Measurements from ENCODE around the gene TRNAU1AP. TPM values are rescaled to one million over a fixed set of nuclear protein-coding genes. Genes with fewer than 3 reads are reported as not detected.

The TRNAU1AP gene
- total and polyA plus RNA-seq, 2 of the 13 experiments (the other 11 are each of a cell fraction or from before 2014, with no cell fraction given) = 29.0 to 42.9 TPM

DNA sequence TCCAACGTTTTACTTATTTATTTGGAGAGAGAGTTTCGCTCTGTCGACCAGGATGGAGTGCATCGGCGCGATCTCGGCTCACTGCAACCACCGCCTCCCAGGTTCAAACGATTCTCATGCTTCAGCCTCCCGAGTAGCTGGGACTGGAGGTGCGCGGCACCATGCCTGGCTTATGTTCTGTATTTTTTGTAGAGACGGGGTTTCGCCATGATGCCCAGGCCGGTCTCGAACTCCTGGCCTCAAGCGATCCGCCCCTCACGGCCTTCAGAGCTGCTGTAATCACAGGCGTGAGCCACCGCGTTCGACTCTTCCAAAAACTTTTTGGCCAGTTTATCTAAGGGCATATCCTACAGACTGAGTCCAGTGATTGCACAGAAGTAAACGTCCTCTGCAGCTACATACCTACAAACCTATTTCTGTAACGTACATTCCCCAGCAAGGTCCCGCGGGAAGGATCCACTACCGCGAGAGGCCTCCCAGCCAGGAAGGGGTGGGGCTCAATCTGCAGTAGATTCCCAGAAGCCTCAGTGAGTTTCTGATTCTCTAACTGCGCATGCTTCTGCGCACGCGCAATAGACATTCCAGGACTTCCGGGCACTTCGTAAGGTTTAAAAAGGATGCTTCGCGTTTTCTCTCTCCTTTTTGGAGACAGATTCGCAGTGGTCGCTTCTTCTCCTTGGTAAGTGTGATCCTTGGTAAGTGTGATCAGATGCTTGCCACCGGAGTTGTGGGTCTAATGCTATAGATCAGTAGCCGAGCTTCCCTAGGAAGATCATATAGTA, 47.3 kb upstream of the TRNAU1AP start, which contains the start of gene RCC1 (continued):
- TF ChIP-seq, protein P1, sequence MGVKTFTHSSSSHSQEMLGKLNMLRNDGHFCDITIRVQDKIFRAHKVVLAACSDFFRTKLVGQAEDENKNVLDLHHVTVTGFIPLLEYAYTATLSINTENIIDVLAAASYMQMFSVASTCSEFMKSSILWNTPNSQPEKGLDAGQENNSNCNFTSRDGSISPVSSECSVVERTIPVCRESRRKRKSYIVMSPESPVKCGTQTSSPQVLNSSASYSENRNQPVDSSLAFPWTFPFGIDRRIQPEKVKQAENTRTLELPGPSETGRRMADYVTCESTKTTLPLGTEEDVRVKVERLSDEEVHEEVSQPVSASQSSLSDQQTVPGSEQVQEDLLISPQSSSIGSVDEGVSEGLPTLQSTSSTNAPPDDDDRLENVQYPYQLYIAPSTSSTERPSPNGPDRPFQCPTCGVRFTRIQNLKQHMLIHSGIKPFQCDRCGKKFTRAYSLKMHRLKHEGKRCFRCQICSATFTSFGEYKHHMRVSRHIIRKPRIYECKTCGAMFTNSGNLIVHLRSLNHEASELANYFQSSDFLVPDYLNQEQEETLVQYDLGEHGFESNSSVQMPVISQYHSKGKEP (CRISPR knock-in tag; IDR thresholded peaks at IDR 0.05) = no peak
- no peak for TF ChIP-seq ZNF652 (CRISPR knock-in tag; IDR thresholded peaks at IDR 0.05; ENCODE audit: borderline replicate concordance, low read depth)
- TF ChIP-seq, protein P2, sequence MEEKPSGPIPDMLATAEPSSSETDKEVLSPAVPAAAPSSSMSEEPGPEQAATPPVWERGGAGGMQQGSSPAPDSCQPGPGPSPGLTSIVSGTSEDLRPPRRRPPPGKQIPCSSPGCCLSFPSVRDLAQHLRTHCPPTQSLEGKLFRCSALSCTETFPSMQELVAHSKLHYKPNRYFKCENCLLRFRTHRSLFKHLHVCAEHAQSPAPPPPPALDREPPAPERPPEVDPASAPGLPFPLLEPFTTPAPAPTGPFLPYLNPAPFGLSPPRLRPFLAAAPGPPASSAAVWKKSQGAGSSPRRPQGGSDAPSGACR (CRISPR knock-in tag; IDR thresholded peaks at IDR 0.05) = no peak
- peak; percentile 75 for TF ChIP-seq CREM (IDR thresholded peaks at IDR 0.05)
- no peak for TF ChIP-seq CREM (CRISPR knock-in tag; IDR thresholded peaks at IDR 0.05)
- TF ChIP-seq ZNF570 (CRISPR knock-in tag; IDR thresholded peaks at IDR 0.05; ENCODE audit: borderline replicate concordance) = no peak
- TF ChIP-seq, protein P3, sequence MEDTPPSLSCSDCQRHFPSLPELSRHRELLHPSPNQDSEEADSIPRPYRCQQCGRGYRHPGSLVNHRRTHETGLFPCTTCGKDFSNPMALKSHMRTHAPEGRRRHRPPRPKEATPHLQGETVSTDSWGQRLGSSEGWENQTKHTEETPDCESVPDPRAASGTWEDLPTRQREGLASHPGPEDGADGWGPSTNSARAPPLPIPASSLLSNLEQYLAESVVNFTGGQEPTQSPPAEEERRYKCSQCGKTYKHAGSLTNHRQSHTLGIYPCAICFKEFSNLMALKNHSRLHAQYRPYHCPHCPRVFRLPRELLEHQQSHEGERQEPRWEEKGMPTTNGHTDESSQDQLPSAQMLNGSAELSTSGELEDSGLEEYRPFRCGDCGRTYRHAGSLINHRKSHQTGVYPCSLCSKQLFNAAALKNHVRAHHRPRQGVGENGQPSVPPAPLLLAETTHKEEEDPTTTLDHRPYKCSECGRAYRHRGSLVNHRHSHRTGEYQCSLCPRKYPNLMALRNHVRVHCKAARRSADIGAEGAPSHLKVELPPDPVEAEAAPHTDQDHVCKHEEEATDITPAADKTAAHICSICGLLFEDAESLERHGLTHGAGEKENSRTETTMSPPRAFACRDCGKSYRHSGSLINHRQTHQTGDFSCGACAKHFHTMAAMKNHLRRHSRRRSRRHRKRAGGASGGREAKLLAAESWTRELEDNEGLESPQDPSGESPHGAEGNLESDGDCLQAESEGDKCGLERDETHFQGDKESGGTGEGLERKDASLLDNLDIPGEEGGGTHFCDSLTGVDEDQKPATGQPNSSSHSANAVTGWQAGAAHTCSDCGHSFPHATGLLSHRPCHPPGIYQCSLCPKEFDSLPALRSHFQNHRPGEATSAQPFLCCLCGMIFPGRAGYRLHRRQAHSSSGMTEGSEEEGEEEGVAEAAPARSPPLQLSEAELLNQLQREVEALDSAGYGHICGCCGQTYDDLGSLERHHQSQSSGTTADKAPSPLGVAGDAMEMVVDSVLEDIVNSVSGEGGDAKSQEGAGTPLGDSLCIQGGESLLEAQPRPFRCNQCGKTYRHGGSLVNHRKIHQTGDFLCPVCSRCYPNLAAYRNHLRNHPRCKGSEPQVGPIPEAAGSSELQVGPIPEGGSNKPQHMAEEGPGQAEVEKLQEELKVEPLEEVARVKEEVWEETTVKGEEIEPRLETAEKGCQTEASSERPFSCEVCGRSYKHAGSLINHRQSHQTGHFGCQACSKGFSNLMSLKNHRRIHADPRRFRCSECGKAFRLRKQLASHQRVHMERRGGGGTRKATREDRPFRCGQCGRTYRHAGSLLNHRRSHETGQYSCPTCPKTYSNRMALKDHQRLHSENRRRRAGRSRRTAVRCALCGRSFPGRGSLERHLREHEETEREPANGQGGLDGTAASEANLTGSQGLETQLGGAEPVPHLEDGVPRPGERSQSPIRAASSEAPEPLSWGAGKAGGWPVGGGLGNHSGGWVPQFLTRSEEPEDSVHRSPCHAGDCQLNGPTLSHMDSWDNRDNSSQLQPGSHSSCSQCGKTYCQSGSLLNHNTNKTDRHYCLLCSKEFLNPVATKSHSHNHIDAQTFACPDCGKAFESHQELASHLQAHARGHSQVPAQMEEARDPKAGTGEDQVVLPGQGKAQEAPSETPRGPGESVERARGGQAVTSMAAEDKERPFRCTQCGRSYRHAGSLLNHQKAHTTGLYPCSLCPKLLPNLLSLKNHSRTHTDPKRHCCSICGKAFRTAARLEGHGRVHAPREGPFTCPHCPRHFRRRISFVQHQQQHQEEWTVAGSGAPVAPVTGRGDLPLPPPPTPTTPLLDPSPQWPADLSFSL (CRISPR knock-in tag; IDR thresholded peaks at IDR 0.05) = no peak
- TF ChIP-seq ZNF558 (CRISPR knock-in tag; IDR thresholded peaks at IDR 0.05; ENCODE audit: borderline replicate concordance) = no peak; the same call in 1 of the 2 replicates
- peak; percentile 66 for TF ChIP-seq ZEB1 (IDR thresholded peaks at IDR 0.05; ENCODE audit: insufficient replicate concordance, low read depth)
- no peak for TF ChIP-seq SAFB2 (CRISPR knock-in tag; IDR thresholded peaks at IDR 0.05; ENCODE audit: borderline replicate concordance, low read depth)
- TF ChIP-seq, protein P4, sequence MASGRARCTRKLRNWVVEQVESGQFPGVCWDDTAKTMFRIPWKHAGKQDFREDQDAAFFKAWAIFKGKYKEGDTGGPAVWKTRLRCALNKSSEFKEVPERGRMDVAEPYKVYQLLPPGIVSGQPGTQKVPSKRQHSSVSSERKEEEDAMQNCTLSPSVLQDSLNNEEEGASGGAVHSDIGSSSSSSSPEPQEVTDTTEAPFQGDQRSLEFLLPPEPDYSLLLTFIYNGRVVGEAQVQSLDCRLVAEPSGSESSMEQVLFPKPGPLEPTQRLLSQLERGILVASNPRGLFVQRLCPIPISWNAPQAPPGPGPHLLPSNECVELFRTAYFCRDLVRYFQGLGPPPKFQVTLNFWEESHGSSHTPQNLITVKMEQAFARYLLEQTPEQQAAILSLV (CRISPR knock-in tag; IDR thresholded peaks at IDR 0.05; ENCODE audit: borderline replicate concordance) = peak; percentile 73; the same call in 1 of the 2 replicates
- 0 out of 2 replicates have a peak, but pooled peaks have one; percentile 65 for TF ChIP-seq ZNF224 (CRISPR knock-in tag; IDR thresholded peaks at IDR 0.05)
- TF ChIP-seq ZNF749 (CRISPR knock-in tag; IDR thresholded peaks at IDR 0.05; ENCODE audit: borderline replicate concordance) = 0 out of 2 replicates have a peak, but pooled peaks have one; percentile 75
- no peak for TF ChIP-seq ATRX (CRISPR knock-in tag; IDR thresholded peaks at IDR 0.05; ENCODE audit: borderline replicate concordance)
- TF ChIP-seq SMYD3 (CRISPR knock-in tag; IDR thresholded peaks at IDR 0.05) = no peak
- 0 out of 2 replicates have a peak, but pooled peaks have one; percentile 10 for TF ChIP-seq FOXK2 (IDR thresholded peaks at IDR 0.05)
- TF ChIP-seq, protein P5, sequence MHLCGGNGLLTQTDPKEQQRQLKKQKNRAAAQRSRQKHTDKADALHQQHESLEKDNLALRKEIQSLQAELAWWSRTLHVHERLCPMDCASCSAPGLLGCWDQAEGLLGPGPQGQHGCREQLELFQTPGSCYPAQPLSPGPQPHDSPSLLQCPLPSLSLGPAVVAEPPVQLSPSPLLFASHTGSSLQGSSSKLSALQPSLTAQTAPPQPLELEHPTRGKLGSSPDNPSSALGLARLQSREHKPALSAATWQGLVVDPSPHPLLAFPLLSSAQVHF (CRISPR knock-in tag; IDR thresholded peaks at IDR 0.05) = no peak
- TF ChIP-seq NFKBIZ (CRISPR knock-in tag; IDR thresholded peaks at IDR 0.05) = no peak
- no peak; the same call in none of the 2 replicates for TF ChIP-seq FOSL2 (CRISPR knock-in tag; IDR thresholded peaks at IDR 0.05)
